IMR-90 (cell line): ENCODE results near the gene RNU6-9. TPM values are rescaled to one million over a fixed set of nuclear protein-coding genes. Genes with fewer than 3 reads are reported as not detected.

Experiments used
- ATAC-seq: fragments of 200-7000 bp; cut with Tn5 transposase; 2 replicates; pipeline ENCODE4 v1.9.1; 2020; ENCODE audit warnings: low read depth, mild to moderate bottlenecking, moderate library complexity
- BruUV-seq: library from RNA; stranded (reverse); fragments of 400-500 nt; replicated peaks from 2 replicates; lab custom pipeline; 2021; lab: Mats Ljungman, UMichigan
- CTCF ChIA-PET: fragments of 300-600 bp; formaldehyde crosslinking; extraction: SDS; loops from one replicate; lab custom pipeline; 2021; ENCODE audit warnings: antibody characterized with exemption; lab: Yijun Ruan, JAX
- POLR2A ChIA-PET: fragments of 300-600 bp; sonication (Branson Sonifier 250); formaldehyde crosslinking; loops from one replicate; lab custom pipeline; 2022; ENCODE audit warnings: antibody characterized with exemption; ENCODE audit not compliant: unreplicated experiment; lab: Charles Lee
- DNase-seq: peaks from one replicate; pipeline ENCODE4 v3.0.0; 2013
- H2AFZ ChIP-seq: replicated peaks from 2 replicates; pipeline ENCODE3; 2013; ENCODE audit warnings: low read length, mild to moderate bottlenecking; ENCODE audit not compliant: poor library complexity
- H2AK5ac ChIP-seq: 2 replicates; pipeline ENCODE4 v1.6.1; 2013; ENCODE audit warnings: low read depth, low read length, inconsistent platforms
- H2AK9ac ChIP-seq: replicated peaks from 2 replicates; pipeline ENCODE3; 2013; ENCODE audit warnings: mild to moderate bottlenecking, low read depth, low read length, moderate library complexity; ENCODE audit not compliant: poor library complexity
- H2BK120ac ChIP-seq: 2 replicates; pipeline ENCODE4 v1.6.1; 2013; ENCODE audit warnings: low read depth, low read length, inconsistent platforms
- H2BK15ac ChIP-seq: 3 replicates; pipeline ENCODE4 v1.6.1; 2013; ENCODE audit warnings: low read depth, low read length, inconsistent platforms
- H2BK20ac ChIP-seq: 2 replicates; pipeline ENCODE4 v1.6.1; 2013; ENCODE audit warnings: low read depth, mild to moderate bottlenecking, inconsistent platforms, low read length, moderate library complexity
- H2BK5ac ChIP-seq: 2 replicates; pipeline ENCODE4 v1.6.1; 2013; ENCODE audit warnings: mild to moderate bottlenecking, low read depth, low read length, inconsistent platforms; ENCODE audit not compliant: poor library complexity, severe bottlenecking
- H3K14ac ChIP-seq: replicated peaks from 2 replicates; pipeline ENCODE4 v1.6.1; 2013; ENCODE audit warnings: low read depth, low read length, inconsistent platforms
- H3K18ac ChIP-seq: 2 replicates; pipeline ENCODE4 v1.6.1; 2013; ENCODE audit warnings: low read depth, low read length, control low read depth
- H3K23ac ChIP-seq: 2 replicates; pipeline ENCODE4 v1.6.1; 2013; ENCODE audit warnings: low read depth, low read length, inconsistent platforms
- H3K27ac ChIP-seq: 2 replicates; pipeline ENCODE4 v1.5.1; 2013; ENCODE audit warnings: mild to moderate bottlenecking, control low read depth, low read length; ENCODE audit not compliant: insufficient read depth
- H3K27me3 ChIP-seq: 2 replicates; pipeline ENCODE4 v1.6.1; 2013; ENCODE audit warnings: low read length; ENCODE audit not compliant: control insufficient read depth, insufficient read depth
- H3K36me3 ChIP-seq: 2 replicates; pipeline ENCODE4 v1.6.1; 2013; ENCODE audit warnings: low read length, mixed read lengths; ENCODE audit not compliant: control insufficient read depth, insufficient read depth
- H3K4ac ChIP-seq: 2 replicates; pipeline ENCODE4 v1.6.1; 2013; ENCODE audit warnings: low read depth, low read length, inconsistent platforms
- H3K4me1 ChIP-seq: 2 replicates; pipeline ENCODE4 v1.6.1; 2013; ENCODE audit warnings: low read length, mixed read lengths; ENCODE audit not compliant: control insufficient read depth, insufficient read depth
- H3K4me2 ChIP-seq: 2 replicates; pipeline ENCODE4 v1.6.1; 2013; ENCODE audit warnings: low read depth, mild to moderate bottlenecking, control low read depth, low read length, moderate library complexity
- H3K4me3 ChIP-seq: 2 replicates; pipeline ENCODE4 v1.5.1; 2013; ENCODE audit warnings: low read depth, mild to moderate bottlenecking, control low read depth, low read length, moderate library complexity; ENCODE audit not compliant: insufficient read depth
- H3K56ac ChIP-seq: 2 replicates; pipeline ENCODE4 v1.6.1; 2013; ENCODE audit warnings: low read length, inconsistent platforms; ENCODE audit not compliant: insufficient read depth; ENCODE audit errors: extremely low read depth
- H3K79me1 ChIP-seq, 2 experiments: 2 replicates each; pipeline ENCODE4 v1.6.1; 2013; ENCODE audit warnings: low read length in 2 of 2, inconsistent platforms in 1 of 2, low read depth in 1 of 2
- H3K9ac ChIP-seq: 2 replicates; pipeline ENCODE4 v1.6.1; 2013; ENCODE audit warnings: low read depth, low read length, control low read depth
- H3K9me1 ChIP-seq: 2 replicates; pipeline ENCODE4 v1.6.1; 2013; ENCODE audit warnings: low read length, inconsistent platforms; ENCODE audit not compliant: insufficient read depth
- H3K9me3 ChIP-seq: 2 replicates; pipeline ENCODE4 v1.6.1; 2013; ENCODE audit warnings: low read length; ENCODE audit not compliant: control insufficient read depth, insufficient read depth
- H4K20me1 ChIP-seq: 2 replicates; pipeline ENCODE4 v1.6.1; 2013; ENCODE audit warnings: low read length, inconsistent platforms; ENCODE audit not compliant: insufficient read depth
- H4K5ac ChIP-seq: 2 replicates; pipeline ENCODE4 v1.6.1; 2013; ENCODE audit warnings: mild to moderate bottlenecking, low read depth, low read length, control low read depth
- H4K8ac ChIP-seq, 2 experiments: 2 replicates each; pipeline ENCODE4 v1.6.1; 2013; ENCODE audit warnings: low read depth in 2 of 2, low read length in 2 of 2, control low read depth in 1 of 2, inconsistent platforms in 1 of 2
- H4K91ac ChIP-seq: 2 replicates; pipeline ENCODE4 v1.6.1; 2013; ENCODE audit warnings: low read depth, low read length, inconsistent platforms; ENCODE audit not compliant: insufficient read depth
- CEBPB ChIP-seq: IDR thresholded peaks from 2 replicates; pipeline ENCODE4 v1.6.1; 2012; ENCODE audit warnings: low read depth, low read length, improper control_type of control experiment
- MAFK ChIP-seq: IDR thresholded peaks from 2 replicates; pipeline ENCODE4 v1.6.1; 2012; ENCODE audit warnings: low read depth, low read length, improper control_type of control experiment
- WGBS, 2 experiments: methylation state at CpG; one replicate each; pipeline versions ENCODE4 v1.1.5 to v1.1.7; 2013; ENCODE audit warnings: missing lambda C conversion rate in 2 of 2; ENCODE audit not compliant: insufficient read length in 1 of 2; ENCODE audit errors: extremely low coverage in 2 of 2; 5-methylcytosine and 5-hydroxymethylcytosine counted together
- dilution Hi-C: fragments of 300-500 bp; cut with HindIII; formaldehyde crosslinking; loops from one replicate; pipeline ENCODE4 v1.14.3; 2018; ENCODE audit warnings: low sequenced_read_pairs; ENCODE audit not compliant: unreplicated experiment
- in situ Hi-C: fragments of 300-500 bp; cut with MboI; formaldehyde crosslinking; loops from 3 replicates; pipeline ENCODE4 v1.14.3; 2019; ENCODE audit warnings: low sequenced_read_pairs, inconsistent platforms, mixed read lengths
- intact Hi-C: fragments of 100-400 bp; cut with micrococcal nuclease; formaldehyde crosslinking; loops from 2 replicates; pipeline ENCODE4 v1.10.0; 2022
- polyA plus RNA-seq, 3 experiments: library from polyadenylated mRNA; depleted of rRNA; stranded (reverse); fragments of >200 nt; gene quantifications; 2 replicates each; pipeline ENCODE4 v1.2.3, GENCODE V29; 2012; ENCODE audit warnings: low replicate concordance in 1 of 3
- total RNA-seq: library from RNA; depleted of rRNA; stranded (reverse); fragments of >200 nt; gene quantifications from 2 replicates; pipeline ENCODE4 v1.2.3, GENCODE V29; 2012

RNU6-9 gene
- total and polyA plus RNA-seq, 2 of the 4 experiments (the other 2 are of a cell fraction) = not detected

DNA sequence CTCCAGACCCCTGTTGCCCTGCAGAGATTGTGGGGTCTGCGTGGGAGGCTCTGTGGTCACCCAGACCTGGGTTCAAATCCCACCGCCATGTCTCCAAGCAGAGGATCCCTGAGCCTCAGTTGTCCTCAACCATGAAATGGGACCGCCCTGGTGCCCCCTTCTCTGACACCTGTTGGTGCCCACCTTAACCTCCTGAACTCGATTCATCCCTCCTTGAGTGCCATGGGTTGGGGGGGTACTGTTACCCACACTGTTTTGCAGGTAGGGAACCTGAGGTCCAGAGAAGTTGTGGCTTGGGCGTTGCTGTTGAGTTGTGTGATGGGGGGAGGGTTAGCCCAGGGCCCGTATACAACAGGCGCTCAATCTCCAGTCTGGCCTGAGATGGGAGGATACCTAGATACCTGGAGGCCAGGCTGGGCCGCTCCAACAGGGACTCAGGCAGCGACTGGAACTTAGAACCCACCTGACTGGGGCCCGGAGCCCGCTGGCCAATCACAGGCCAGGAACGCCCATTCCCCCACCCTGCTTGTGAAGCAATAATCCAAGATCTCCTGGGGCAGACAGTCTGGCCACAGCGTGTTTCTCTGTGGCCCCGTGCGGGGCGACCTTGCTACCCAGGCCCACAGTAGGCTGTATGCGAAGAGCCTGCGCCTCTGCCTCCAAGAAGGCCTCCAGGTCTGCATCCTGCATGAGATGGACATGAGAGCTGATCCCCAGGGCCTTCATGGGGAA is 35.4 kb downstream of the RNU6-9 start:
- TF ChIP-seq CEBPB (peak; percentile 69), MAFK (no peak)
- Histone ChIP-seq H3K27me3 (no peaks in the 10 kb centered on the region), H3K18ac (no peak overlapping the region), H3K9me1 (no peaks in the 10 kb centered on the region; the same call in 1 of the 2 replicates), H4K5ac (no peak overlapping the region), H3K14ac (no peak overlapping the region), H3K79me1 (peaks cover 8 to 49% of the 10 kb centered on the region in 2 experiments), H3K36me3 (peaks cover 35% of the 10 kb centered on the region), H3K4ac (no peak overlapping the region), H3K4me1 (peaks cover 18% of the 10 kb centered on the region), H2BK120ac (no peak overlapping the region), H2AFZ (peak overlapping the region; percentile 49), H3K56ac (no peak overlapping the region), H3K27ac (no peak overlapping the region; the same call in 1 of the 2 replicates), H4K91ac (no peak overlapping the region), H3K9me3 (no peaks in the 10 kb centered on the region), H2BK15ac (no peak overlapping the region), H2BK5ac (no peak overlapping the region), H2AK9ac (peak overlapping the region; percentile 77), H4K8ac (no peak overlapping the region), H3K23ac (no peak overlapping the region), H4K20me1 (peaks cover 15% of the 10 kb centered on the region), H2BK20ac (no peak overlapping the region), H2AK5ac (peak overlapping the region; percentile 67; the same call in 1 of the 2 replicates), H3K4me2 (peak overlapping the region; percentile 7; the same call in 1 of the 2 replicates), H3K9ac (no peak overlapping the region), H3K4me3 (no peak overlapping the region)
- in situ Hi-C loops (no loop called here), dilution Hi-C loops (no loop called here), intact Hi-C loops (no loop called here)
- ATAC-seq (no peak), DNase-seq (no peak)
- CTCF ChIA-PET = interaction anchor here (0.6 kb wide), 1 partner anchor 472 kb away, joined by 3 read pairs; no protein-coding TSS in a partner anchor
- POLR2A ChIA-PET = no interaction called here
- whole genome bisulfite sequencing, 2 experiments = no CpG with 5 or more reads among the region's 18 CpGs
- no TSS peak for BruUV-seq
